ENCODE data around the gene PTDSS2.

PTDSS2 gene

GRCh38 chr11:494761-495536 is 44.9 kb downstream of the PTDSS2 start:
- DNase-seq: no peak

GRCh38 chr11:495537-495931 is 45.5 kb downstream of the PTDSS2 start:
- DNase-seq: no peak

GRCh38 chr11:496834-497564 is 46.9 kb downstream of the PTDSS2 start:
- no peak for DNase-seq

GRCh38 chr11:497565-498296 is 47.7 kb downstream of the PTDSS2 start:
- DNase-seq: no peak

- no peak for DNase-seq
Measured at GRCh38 chr11:498297-499181, 48.5 kb downstream of the PTDSS2 start.

GRCh38 chr11:499201-500076 is 49.4 kb downstream of the PTDSS2 start:
- no peak for DNase-seq

- DNase-seq: no peak
Measured at GRCh38 chr11:501001-501682, 51.1 kb downstream of the PTDSS2 start.

GRCh38 chr11:501683-502287 is 51.7 kb downstream of the PTDSS2 start:
- DNase-seq: no peak

- no peak for DNase-seq
Measured at GRCh38 chr11:502288-503178, 52.5 kb downstream of the PTDSS2 start.

GRCh38 chr11:503179-503981 is 53.3 kb downstream of the PTDSS2 start:
- no peak for DNase-seq

GRCh38 chr11:504053-504993 is 54.2 kb downstream of the PTDSS2 start:
- DNase-seq: no peak

GRCh38 chr11:504994-505344 is 54.9 kb downstream of the PTDSS2 start:
- DNase-seq: no peak

- DNase-seq: peak; percentile 68
Measured at GRCh38 chr11:506238-506994, 56.3 kb downstream of the PTDSS2 start.

GRCh38 chr11:506995-507726 is 57.1 kb downstream of the PTDSS2 start, which contains the start of gene RNH1:
Gene RNH1, minus strand, starts transcription at chr11:507242. Its CDS starts 5,080 bp downstream, at chr11:502162.
- DNase-seq: peak; percentile 44

GRCh38 chr11:507727-508515 is 57.8 kb downstream of the PTDSS2 start:
- DNase-seq: no peak
